ENCODE measurements around the gene CCDC33.

- TF ChIP-seq, protein P1, sequence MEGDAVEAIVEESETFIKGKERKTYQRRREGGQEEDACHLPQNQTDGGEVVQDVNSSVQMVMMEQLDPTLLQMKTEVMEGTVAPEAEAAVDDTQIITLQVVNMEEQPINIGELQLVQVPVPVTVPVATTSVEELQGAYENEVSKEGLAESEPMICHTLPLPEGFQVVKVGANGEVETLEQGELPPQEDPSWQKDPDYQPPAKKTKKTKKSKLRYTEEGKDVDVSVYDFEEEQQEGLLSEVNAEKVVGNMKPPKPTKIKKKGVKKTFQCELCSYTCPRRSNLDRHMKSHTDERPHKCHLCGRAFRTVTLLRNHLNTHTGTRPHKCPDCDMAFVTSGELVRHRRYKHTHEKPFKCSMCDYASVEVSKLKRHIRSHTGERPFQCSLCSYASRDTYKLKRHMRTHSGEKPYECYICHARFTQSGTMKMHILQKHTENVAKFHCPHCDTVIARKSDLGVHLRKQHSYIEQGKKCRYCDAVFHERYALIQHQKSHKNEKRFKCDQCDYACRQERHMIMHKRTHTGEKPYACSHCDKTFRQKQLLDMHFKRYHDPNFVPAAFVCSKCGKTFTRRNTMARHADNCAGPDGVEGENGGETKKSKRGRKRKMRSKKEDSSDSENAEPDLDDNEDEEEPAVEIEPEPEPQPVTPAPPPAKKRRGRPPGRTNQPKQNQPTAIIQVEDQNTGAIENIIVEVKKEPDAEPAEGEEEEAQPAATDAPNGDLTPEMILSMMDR (IDR thresholded peaks at IDR 0.05; ENCODE audit: insufficient read depth, low read length, poor library complexity, severe bottlenecking) = no peak
- no peak for TF ChIP-seq EZH2phosphoT487 (conservative IDR thresholded peaks at IDR 0.05; ENCODE audit: low read length)
These were observed 34.3 kb upstream of the CCDC33 start for GRCh38 chr15:74201710-74202420.

Measured in SU-DHL-6 (cell line).